HG03196 (cell line): Measurements from ENCODE around the gene TYSND1.
"Not testable (repeated sequence)": the region's sequence is repeated elsewhere in the genome, so short reads cannot be mapped to it uniquely, and the experiment has no call there.

Experiments used
- ATAC-seq: cut with Tn5 transposase; IDR thresholded peaks from one replicate; pipeline ENCODE4 v1.9.1; 2021; ENCODE audit not compliant: unreplicated experiment

Gene TYSND1

GRCh38 chr10:70135046-70135445 lies 11.5 kb downstream of the TYSND1 start:
- no peak for ATAC-seq

GRCh38 chr10:70132098-70133029 lies 14.1 kb downstream of the TYSND1 start, which contains the start of gene AIFM2:
Gene AIFM2, minus strand, starts transcription at chr10:70132825. Its CDS starts 8,741 bp downstream, at chr10:70124084.
- ATAC-seq = peak; percentile 72

- ATAC-seq = no peak
Observed at GRCh38 chr10:70131560-70131937, 15.0 kb downstream of the TYSND1 start.

GRCh38 chr10:70130878-70131559 lies 15.5 kb downstream of the TYSND1 start:
- no peak for ATAC-seq

- ATAC-seq = no peak
Observed at GRCh38 chr10:70126700-70127395, 19.7 kb downstream of the TYSND1 start.

- no peak for ATAC-seq
Observed at GRCh38 chr10:70125918-70126552, 20.5 kb downstream of the TYSND1 start.

GRCh38 chr10:70124918-70125317 lies 21.6 kb downstream of the TYSND1 start:
- no peak for ATAC-seq

GRCh38 chr10:70124415-70124814 lies 22.1 kb downstream of the TYSND1 start:
- ATAC-seq = no peak

- no peak for ATAC-seq
Observed at GRCh38 chr10:70123817-70124216, 22.7 kb downstream of the TYSND1 start.

GRCh38 chr10:70123166-70123565 lies 23.3 kb downstream of the TYSND1 start:
- ATAC-seq = not testable (repeated sequence)

GRCh38 chr10:70122742-70123141 lies 23.8 kb downstream of the TYSND1 start:
- ATAC-seq = no peak

GRCh38 chr10:70121281-70121949 lies 25.1 kb downstream of the TYSND1 start:
- ATAC-seq = no peak

GRCh38 chr10:70120417-70120816 lies 26.1 kb downstream of the TYSND1 start:
- ATAC-seq = no peak

GRCh38 chr10:70119623-70120022 lies 26.9 kb downstream of the TYSND1 start:
- no peak for ATAC-seq

GRCh38 chr10:70119197-70119596 lies 27.3 kb downstream of the TYSND1 start:
- ATAC-seq = no peak

GRCh38 chr10:70118196-70118595 lies 28.3 kb downstream of the TYSND1 start:
- no peak for ATAC-seq

GRCh38 chr10:70117646-70118045 lies 28.9 kb downstream of the TYSND1 start:
- ATAC-seq = no peak

- ATAC-seq = no peak
Observed at GRCh38 chr10:70115948-70116682, 30.4 kb downstream of the TYSND1 start.

GRCh38 chr10:70114902-70115301 lies 31.6 kb downstream of the TYSND1 start:
- no peak for ATAC-seq

GRCh38 chr10:70112071-70112470 lies 34.4 kb downstream of the TYSND1 start:
- no peak for ATAC-seq
